Loucy (cell line): ENCODE measurements around the gene SDK1.

ENCODE experiments used
- H2AFZ ChIP-seq: fragments of 200-600 bp; sonication (generic); 2 replicates; pipeline ENCODE4 v1.6.0; 2016; ENCODE audit warnings: antibody characterized with exemption, mild to moderate bottlenecking, low read length, moderate library complexity
- H3F3A ChIP-seq: fragments of 200-600 bp; 2 replicates; pipeline ENCODE4 v1.6.0; 2016; ENCODE audit warnings: antibody characterized with exemption, low read depth, mild to moderate bottlenecking
- H3K27me3 ChIP-seq: fragments of 200-600 bp; sonication (generic); 2 replicates; pipeline ENCODE4 v1.6.1; 2014; ENCODE audit warnings: low read length, mild to moderate bottlenecking; ENCODE audit not compliant: insufficient read depth, poor library complexity, severe bottlenecking
- H3K36me3 ChIP-seq: fragments of 200-600 bp; sonication (generic); 2 replicates; pipeline ENCODE4 v1.6.1; 2016; ENCODE audit warnings: low read length; ENCODE audit not compliant: insufficient read depth
- H3K4me1 ChIP-seq: fragments of 200-600 bp; sonication (generic); 2 replicates; pipeline ENCODE4 v1.5.1; 2014; ENCODE audit warnings: low read length, mild to moderate bottlenecking; ENCODE audit not compliant: insufficient read depth, poor library complexity, severe bottlenecking
- H3K4me2 ChIP-seq: fragments of 200-600 bp; sonication (generic); 2 replicates; pipeline ENCODE4 v1.6.0; 2014; ENCODE audit warnings: antibody characterized with exemption, low read length, low read depth, mild to moderate bottlenecking; ENCODE audit not compliant: poor library complexity, severe bottlenecking
- H3K4me3 ChIP-seq: fragments of 200-600 bp; sonication (generic); 2 replicates; pipeline ENCODE4 v1.5.1; 2014; ENCODE audit warnings: low read length, mild to moderate bottlenecking, mixed read lengths; ENCODE audit not compliant: poor library complexity, severe bottlenecking
- H3K79me2 ChIP-seq: fragments of 200-600 bp; sonication (generic); 2 replicates; pipeline ENCODE4 v1.6.1; 2014; ENCODE audit warnings: low read length; ENCODE audit not compliant: insufficient read depth
- H3K9ac ChIP-seq: fragments of 200-600 bp; sonication (generic); 2 replicates; pipeline ENCODE4 v1.6.0; 2014; ENCODE audit warnings: mild to moderate bottlenecking, low read depth, low read length, moderate library complexity; ENCODE audit not compliant: poor library complexity, severe bottlenecking
- H3K9me2 ChIP-seq: fragments of 200-600 bp; sonication (generic); replicated peaks from 2 replicates; pipeline ENCODE4 v1.6.1; 2016; ENCODE audit warnings: low read depth, low read length, mixed read lengths
- H3K9me3 ChIP-seq: fragments of 200-600 bp; sonication (generic); 2 replicates; pipeline ENCODE4 v1.6.1; 2014; ENCODE audit warnings: mild to moderate bottlenecking, antibody characterized with exemption, low read length, low read depth; ENCODE audit not compliant: insufficient read depth
- H4K20me1 ChIP-seq: fragments of 200-600 bp; sonication (generic); 2 replicates; pipeline ENCODE4 v1.6.0; 2014; ENCODE audit warnings: antibody characterized with exemption, low read length, mild to moderate bottlenecking; ENCODE audit not compliant: insufficient read depth, poor library complexity, severe bottlenecking
- EZH2phosphoT487 ChIP-seq: fragments of 200-600 bp; IDR thresholded peaks from 2 replicates; pipeline ENCODE4 v1.6.1; 2018; ENCODE audit warnings: antibody characterized with exemption, mild to moderate bottlenecking, moderate library complexity, borderline replicate concordance
- TF ChIP-seq, protein P1 (sequence below): fragments of 200-600 bp; sonication (generic); conservative IDR thresholded peaks from 2 replicates; pipeline ENCODE4 v1.5.1; 2014; ENCODE audit warnings: mild to moderate bottlenecking, antibody characterized with exemption, low read length

The SDK1 gene

GRCh38 chr7:3318874-3319273, 17.8 kb downstream of the SDK1 start:
- no peaks in the 10 kb centered on the region for H3K4me1 ChIP-seq
- no peak overlapping the region for H3K4me3 ChIP-seq
- TF ChIP-seq, protein P1, sequence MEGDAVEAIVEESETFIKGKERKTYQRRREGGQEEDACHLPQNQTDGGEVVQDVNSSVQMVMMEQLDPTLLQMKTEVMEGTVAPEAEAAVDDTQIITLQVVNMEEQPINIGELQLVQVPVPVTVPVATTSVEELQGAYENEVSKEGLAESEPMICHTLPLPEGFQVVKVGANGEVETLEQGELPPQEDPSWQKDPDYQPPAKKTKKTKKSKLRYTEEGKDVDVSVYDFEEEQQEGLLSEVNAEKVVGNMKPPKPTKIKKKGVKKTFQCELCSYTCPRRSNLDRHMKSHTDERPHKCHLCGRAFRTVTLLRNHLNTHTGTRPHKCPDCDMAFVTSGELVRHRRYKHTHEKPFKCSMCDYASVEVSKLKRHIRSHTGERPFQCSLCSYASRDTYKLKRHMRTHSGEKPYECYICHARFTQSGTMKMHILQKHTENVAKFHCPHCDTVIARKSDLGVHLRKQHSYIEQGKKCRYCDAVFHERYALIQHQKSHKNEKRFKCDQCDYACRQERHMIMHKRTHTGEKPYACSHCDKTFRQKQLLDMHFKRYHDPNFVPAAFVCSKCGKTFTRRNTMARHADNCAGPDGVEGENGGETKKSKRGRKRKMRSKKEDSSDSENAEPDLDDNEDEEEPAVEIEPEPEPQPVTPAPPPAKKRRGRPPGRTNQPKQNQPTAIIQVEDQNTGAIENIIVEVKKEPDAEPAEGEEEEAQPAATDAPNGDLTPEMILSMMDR, result no peak
- TF ChIP-seq EZH2phosphoT487, result no peak
- no peak overlapping the region for H3K4me2 ChIP-seq
- no peaks in the 10 kb centered on the region for H4K20me1 ChIP-seq
- no peak overlapping the region for H2AFZ ChIP-seq
- H3K79me2 ChIP-seq, result no peaks in the 10 kb centered on the region
- no peaks in the 10 kb centered on the region for H3K9me3 ChIP-seq
- no peaks in the 10 kb centered on the region for H3K36me3 ChIP-seq
- H3F3A ChIP-seq, result no peaks in the 10 kb centered on the region
- no peak overlapping the region for H3K9ac ChIP-seq
- H3K9me2 ChIP-seq, result no peaks in the 10 kb centered on the region
- H3K27me3 ChIP-seq, result no peaks in the 10 kb centered on the region

DNA sequence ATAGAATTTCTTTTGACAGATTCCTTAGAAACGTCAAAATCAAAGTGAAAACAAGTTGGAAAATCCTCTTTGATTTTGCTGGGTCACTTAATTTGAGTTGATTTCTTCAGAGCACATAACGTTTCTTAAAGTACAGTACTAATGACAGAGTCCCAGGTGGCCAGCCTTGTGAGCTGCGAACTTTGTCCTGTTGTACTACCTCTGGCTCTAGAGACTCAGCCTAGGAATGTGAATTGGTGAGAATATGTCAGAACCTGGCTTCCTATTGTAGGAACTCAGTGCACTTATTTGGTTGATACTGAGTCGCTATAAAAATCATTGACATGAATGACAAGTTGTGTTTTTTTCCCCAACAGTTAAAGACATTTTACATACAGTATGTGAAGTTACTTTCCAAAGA, 20.2 kb downstream of the SDK1 start:
- Histone ChIP-seq H3K9me2 (no peaks in the 10 kb centered on the region), H3K79me2 (no peaks in the 10 kb centered on the region), H4K20me1 (no peaks in the 10 kb centered on the region), H3F3A (no peaks in the 10 kb centered on the region), H3K9ac (no peak overlapping the region), H3K27me3 (no peaks in the 10 kb centered on the region), H3K4me2 (no peak overlapping the region), H3K4me3 (no peak overlapping the region), H3K4me1 (no peaks in the 10 kb centered on the region), H2AFZ (no peak overlapping the region), H3K36me3 (no peaks in the 10 kb centered on the region), H3K9me3 (no peaks in the 10 kb centered on the region)
- TF ChIP-seq, protein P1, result no peak
- no peak for TF ChIP-seq EZH2phosphoT487

DNA sequence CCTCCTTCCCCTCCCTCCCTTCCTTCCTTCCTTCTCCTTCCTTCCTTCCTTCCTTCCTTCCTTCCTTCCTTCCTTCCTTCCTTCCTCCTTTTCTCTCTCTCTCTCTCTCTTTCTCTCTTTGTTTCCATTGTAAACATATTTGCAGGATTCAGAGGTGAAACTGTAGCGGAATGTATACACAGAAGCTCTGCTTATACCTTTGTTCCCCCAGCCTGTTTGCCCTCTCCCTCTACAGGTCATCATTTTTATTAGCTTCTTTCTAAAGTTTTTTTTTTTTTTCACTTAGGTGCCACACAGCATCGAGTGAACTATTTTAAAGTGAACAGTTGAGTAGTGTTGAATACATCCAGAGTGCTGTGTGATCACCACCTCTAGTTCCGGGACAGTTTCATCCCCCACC, 20.7 kb downstream of the SDK1 start:
- H3K36me3 ChIP-seq, result no peaks in the 10 kb centered on the region
- H4K20me1 ChIP-seq, result no peaks in the 10 kb centered on the region
- no peaks in the 10 kb centered on the region for H3K9me3 ChIP-seq
- H3K4me2 ChIP-seq, result no peak overlapping the region
- no peak overlapping the region for H3K4me3 ChIP-seq
- H3K79me2 ChIP-seq, result no peaks in the 10 kb centered on the region
- no peaks in the 10 kb centered on the region for H3K27me3 ChIP-seq
- no peaks in the 10 kb centered on the region for H3K9me2 ChIP-seq
- no peaks in the 10 kb centered on the region for H3K4me1 ChIP-seq
- H3F3A ChIP-seq, result no peaks in the 10 kb centered on the region
- H2AFZ ChIP-seq, result no peak overlapping the region
- TF ChIP-seq, protein P1, result no peak
- no peak for TF ChIP-seq EZH2phosphoT487
- no peak overlapping the region for H3K9ac ChIP-seq
